Endothelial cell (in vitro differentiated cells): Measurements from ENCODE around the gene FANCD2. TPM values are rescaled to one million over a fixed set of nuclear protein-coding genes. Genes with fewer than 3 reads are reported as not detected.

Experiments
- DNase-seq: peaks from one replicate; pipeline ENCODE4 v3.0.0; 2021; ENCODE audit warnings: low spot score
- H3K27ac Mint-ChIP-seq: one replicate; pipeline ENCODE4 v1.8.0; 2021; ENCODE audit warnings: mixed read lengths, inconsistent platforms; ENCODE audit not compliant: unreplicated experiment
- H3K27me3 Mint-ChIP-seq: one replicate; pipeline ENCODE4 v1.8.0; 2021; ENCODE audit warnings: mild to moderate bottlenecking, moderate library complexity, mixed read lengths, inconsistent platforms; ENCODE audit not compliant: unreplicated experiment
- H3K36me3 Mint-ChIP-seq: one replicate; pipeline ENCODE4 v1.8.0; 2021; ENCODE audit warnings: mild to moderate bottlenecking, low read depth, mixed read lengths, inconsistent platforms; ENCODE audit not compliant: unreplicated experiment
- H3K4me1 Mint-ChIP-seq: one replicate; pipeline ENCODE4 v1.8.0; 2021; ENCODE audit warnings: mild to moderate bottlenecking, mixed read lengths, inconsistent platforms; ENCODE audit not compliant: unreplicated experiment
- H3K4me3 Mint-ChIP-seq: one replicate; pipeline ENCODE4 v1.8.0; 2021; ENCODE audit warnings: mild to moderate bottlenecking, mixed read lengths, inconsistent platforms; ENCODE audit not compliant: unreplicated experiment
- H3K9me3 Mint-ChIP-seq: one replicate; pipeline ENCODE4 v1.8.0; 2021; ENCODE audit warnings: mixed read lengths, inconsistent platforms; ENCODE audit not compliant: unreplicated experiment
- CTCF ChIP-seq: fragments of 200-600 bp; sonication (generic); IDR thresholded peaks from one replicate; pipeline ENCODE4 v1.5.0; 2021; ENCODE audit warnings: antibody characterized with exemption; ENCODE audit not compliant: unreplicated experiment
- total RNA-seq: library from RNA; stranded (reverse); fragmentation: NEBNext Ultra II Directional; extraction: Animal tissue kit (Norgen Biotek cat#: 25700); gene quantifications from one replicate; pipeline ENCODE4 v1.2.1, GENCODE V29; 2021; ENCODE audit not compliant: unreplicated experiment

The FANCD2 gene
- total RNA-seq, 1 donor from 2014 or later = 14.5 TPM

GRCh38 chr3:9986230-9986725 lies 40.0 kb upstream of the FANCD2 start:
- Mint-ChIP-seq H3K36me3 (no peaks in the 10 kb centered on the region), H3K9me3 (no peaks in the 10 kb centered on the region), H3K27me3 (peaks cover 3% of the 10 kb centered on the region), H3K27ac (peak overlapping the region; percentile 82), H3K4me1 (peaks cover 13% of the 10 kb centered on the region), H3K4me3 (peak overlapping the region; percentile 96)
- no peak for DNase-seq
- no peak for TF ChIP-seq CTCF

GRCh38 chr3:9994086-9994844 lies 32.0 kb upstream of the FANCD2 start:
- DNase-seq = no peak
- TF ChIP-seq CTCF = no peak
- H3K27ac Mint-ChIP-seq = no peak overlapping the region
- no peaks in the 10 kb centered on the region for H3K9me3 Mint-ChIP-seq
- no peaks in the 10 kb centered on the region for H3K4me1 Mint-ChIP-seq
- no peaks in the 10 kb centered on the region for H3K36me3 Mint-ChIP-seq
- no peak overlapping the region for H3K4me3 Mint-ChIP-seq
- peaks cover 1% of the 10 kb centered on the region for H3K27me3 Mint-ChIP-seq

DNA sequence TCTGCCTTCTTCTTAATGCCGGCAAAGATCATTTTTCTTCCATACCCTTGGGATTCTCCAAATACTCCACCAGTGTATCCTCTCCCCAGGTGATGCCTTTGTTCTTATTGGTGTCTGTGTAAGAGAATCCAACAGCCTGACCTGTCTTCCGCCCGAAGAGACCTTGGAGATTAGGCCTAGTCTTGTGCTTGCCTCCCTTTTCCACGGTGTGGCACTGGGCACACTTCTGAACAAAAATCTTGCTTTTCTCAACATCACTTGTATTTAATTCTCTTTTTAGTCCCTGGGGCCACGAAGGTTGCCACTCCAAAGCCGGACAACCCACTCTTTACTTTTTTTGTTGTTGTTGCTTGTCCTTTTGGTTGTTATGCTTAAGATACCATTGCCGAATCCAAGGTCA lies 25.6 kb upstream of the FANCD2 start:
- no peak overlapping the region for H3K4me3 Mint-ChIP-seq
- H3K4me1 Mint-ChIP-seq = peaks cover under 1% of the 10 kb centered on the region
- H3K27ac Mint-ChIP-seq = no peak overlapping the region
- no peak for DNase-seq
- no peaks in the 10 kb centered on the region for H3K9me3 Mint-ChIP-seq
- no peak for TF ChIP-seq CTCF
- peaks cover 5% of the 10 kb centered on the region for H3K36me3 Mint-ChIP-seq
- H3K27me3 Mint-ChIP-seq = peaks cover 1% of the 10 kb centered on the region

DNA sequence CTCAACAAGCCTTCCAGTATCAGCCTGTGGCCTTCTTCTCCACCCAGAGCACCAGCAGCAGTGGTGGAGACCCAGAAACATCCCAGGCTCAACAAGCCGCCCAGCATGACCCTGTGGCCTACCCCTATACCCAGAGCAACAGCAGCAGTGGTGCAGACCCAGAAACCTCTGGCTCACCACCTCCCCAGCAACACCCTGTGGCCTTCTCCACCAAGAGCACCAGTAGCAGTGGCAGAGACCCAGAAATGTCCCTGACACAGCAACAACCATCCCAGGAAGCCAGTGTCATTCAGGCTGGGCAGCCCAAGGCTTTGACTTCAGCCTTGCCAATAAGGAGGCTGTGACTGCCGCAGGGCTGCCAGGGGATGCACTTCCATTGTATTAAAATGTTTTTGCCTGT lies 23.3 kb upstream of the FANCD2 start:
- no peak for DNase-seq
- Mint-ChIP-seq H3K27me3 (peaks cover 1% of the 10 kb centered on the region), H3K27ac (no peak overlapping the region), H3K36me3 (peaks cover 5% of the 10 kb centered on the region), H3K4me1 (peaks cover 2% of the 10 kb centered on the region), H3K9me3 (no peaks in the 10 kb centered on the region), H3K4me3 (no peak overlapping the region)
- no peak for TF ChIP-seq CTCF

- TF ChIP-seq CTCF = no peak
Measured at GRCh38 chr3:10004506-10004905, 21.7 kb upstream of the FANCD2 start.

More at GRCh38 chr3:10004506-10004905, 21.7 kb upstream of the FANCD2 start:
- Mint-ChIP-seq H3K4me3 (no peak overlapping the region), H3K27me3 (peaks cover 1% of the 10 kb centered on the region), H3K27ac (no peak overlapping the region), H3K9me3 (no peaks in the 10 kb centered on the region), H3K4me1 (peaks cover 6% of the 10 kb centered on the region), H3K36me3 (peaks cover 5% of the 10 kb centered on the region)
- no peak for DNase-seq
